Hematopoietic multipotent progenitor cell treated with erythropoietin and hydrocortisone succinate and interleukin-3 and kit ligand, for 15 days (in vitro differentiated cells): ENCODE results near the gene PTPRD.

Experiments used
- DNase-seq: peaks from one replicate; pipeline ENCODE4 v3.0.0-alpha.2; 2015; ENCODE audit warnings: low spot score

The PTPRD gene

DNA sequence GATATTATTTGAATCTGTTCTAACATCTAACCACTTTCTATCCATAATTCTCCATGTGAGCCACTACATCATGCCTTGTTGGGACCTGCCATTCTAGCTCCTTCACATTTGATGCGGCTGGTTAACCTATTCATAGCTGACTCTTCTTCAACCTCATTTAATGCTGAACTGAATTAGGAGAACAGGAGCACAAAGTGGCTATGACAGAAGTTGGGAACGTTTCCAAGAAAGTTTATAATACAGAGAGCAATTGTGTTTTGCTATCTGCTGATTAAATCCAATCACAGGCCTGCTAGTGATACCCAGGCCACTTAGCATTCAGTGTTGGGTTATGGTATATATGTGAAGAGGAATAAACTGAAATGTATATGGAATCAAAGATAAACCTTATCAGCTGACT lies 440.3 kb downstream of the PTPRD start:
- DNase-seq: no peak

DNA sequence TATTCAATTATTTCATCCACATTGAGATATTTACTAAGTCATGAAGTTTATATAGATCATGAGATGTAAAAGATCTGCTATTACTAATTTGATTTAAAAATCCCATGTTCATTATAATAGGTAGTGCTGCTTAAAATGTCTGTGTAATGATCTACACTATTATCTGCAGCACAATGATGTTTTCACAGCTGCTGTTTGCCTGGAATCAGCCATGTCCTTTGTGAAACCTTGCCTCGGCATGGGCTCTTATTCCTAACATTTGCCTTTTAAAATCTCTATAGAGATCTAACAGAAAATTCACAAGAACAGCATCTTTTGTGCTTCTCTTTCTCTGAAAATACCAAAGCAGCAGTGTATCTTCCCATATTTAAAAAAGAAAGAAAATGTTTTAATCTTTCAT lies 444.6 kb downstream of the PTPRD start:
- no peak for DNase-seq

- no peak for DNase-seq
These were observed 464.0 kb downstream of the PTPRD start for GRCh38 chr9:10148796-10149195.

DNA sequence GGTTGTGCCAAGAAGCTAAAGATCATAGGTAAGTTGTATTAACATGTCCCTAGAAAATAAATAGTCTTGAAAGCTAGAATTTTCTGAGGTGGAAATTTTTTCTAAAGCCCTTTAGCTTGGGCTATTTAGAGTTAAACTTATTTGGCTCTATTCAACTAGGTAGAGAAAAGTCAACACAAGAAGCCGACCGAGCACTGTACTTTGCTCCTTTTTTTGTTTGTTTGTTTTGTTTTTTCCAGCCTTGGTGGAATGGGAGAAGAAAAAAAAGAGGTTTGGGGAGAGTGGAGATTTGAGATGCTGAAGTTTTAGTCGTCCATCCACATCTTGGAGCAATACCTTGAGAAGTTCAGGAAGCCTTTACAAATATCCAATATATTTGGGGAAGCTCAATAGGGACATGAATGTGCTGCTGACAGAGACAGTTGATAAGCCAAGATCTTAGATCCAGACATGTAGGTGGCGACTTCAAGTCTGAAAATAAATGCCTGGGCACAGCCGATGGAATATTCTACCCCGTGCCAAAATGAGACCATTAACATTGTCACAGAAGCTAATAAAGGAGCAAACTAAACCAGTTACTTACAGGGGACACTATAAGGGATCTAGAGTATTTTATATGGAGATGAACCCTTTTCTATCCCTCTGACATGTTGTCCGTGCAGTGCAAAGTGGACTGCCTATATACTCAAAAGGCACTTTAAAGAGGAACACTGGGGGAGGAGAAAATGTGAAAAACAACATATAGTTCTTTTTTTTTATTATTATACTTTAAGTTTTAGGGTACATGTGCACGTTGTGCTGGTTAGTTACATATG lies 466.1 kb downstream of the PTPRD start:
- no peak for DNase-seq

- no peak for DNase-seq
These were observed 468.4 kb downstream of the PTPRD start for GRCh38 chr9:10144355-10144754.

DNA sequence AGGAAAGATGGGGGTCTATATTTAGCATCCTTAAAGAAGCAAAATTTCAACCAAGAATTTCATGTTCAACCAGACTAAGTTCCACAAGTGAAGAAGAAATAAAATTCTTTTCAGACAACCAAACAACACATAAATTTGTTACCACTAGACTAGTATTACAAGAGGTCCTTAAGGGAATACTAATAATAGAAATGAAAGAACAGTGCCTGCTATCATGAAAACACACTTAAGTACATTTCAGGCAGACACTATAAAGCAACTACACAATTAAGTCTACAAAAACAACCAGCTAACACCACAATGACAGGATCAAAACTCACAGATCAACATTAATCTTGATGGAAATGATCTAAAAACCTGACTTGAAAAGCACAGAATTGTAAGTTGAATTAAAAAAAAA lies 477.2 kb downstream of the PTPRD start:
- DNase-seq: no peak

- no peak for DNase-seq
These were observed 478.5 kb downstream of the PTPRD start for GRCh38 chr9:10134266-10134665.

GRCh38 chr9:10130061-10130675 lies 482.6 kb downstream of the PTPRD start:
- no peak for DNase-seq

- DNase-seq: no peak
These were observed 484.9 kb downstream of the PTPRD start for GRCh38 chr9:10127867-10128266.

DNA sequence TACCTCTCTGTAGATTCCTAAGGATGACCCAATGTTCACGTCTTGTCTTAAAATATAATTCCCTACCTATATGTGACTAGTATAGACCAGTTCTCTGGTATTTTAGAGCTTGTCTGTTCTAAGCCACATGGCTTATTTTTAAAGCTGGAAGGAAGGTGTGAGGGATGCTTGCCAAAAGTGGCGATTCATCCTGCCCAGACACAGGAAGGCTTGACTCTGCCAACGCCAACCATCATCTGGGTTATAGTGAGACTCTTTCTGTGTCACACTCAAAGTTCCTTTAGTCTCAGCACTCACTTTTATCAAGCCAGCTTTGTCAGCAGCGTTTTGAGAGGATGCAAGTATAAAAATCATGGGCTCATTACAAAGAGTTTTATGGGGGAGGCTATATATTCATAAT lies 500.0 kb downstream of the PTPRD start:
- DNase-seq: no peak

- no peak for DNase-seq
These were observed 500.7 kb downstream of the PTPRD start for GRCh38 chr9:10112070-10112469.

DNA sequence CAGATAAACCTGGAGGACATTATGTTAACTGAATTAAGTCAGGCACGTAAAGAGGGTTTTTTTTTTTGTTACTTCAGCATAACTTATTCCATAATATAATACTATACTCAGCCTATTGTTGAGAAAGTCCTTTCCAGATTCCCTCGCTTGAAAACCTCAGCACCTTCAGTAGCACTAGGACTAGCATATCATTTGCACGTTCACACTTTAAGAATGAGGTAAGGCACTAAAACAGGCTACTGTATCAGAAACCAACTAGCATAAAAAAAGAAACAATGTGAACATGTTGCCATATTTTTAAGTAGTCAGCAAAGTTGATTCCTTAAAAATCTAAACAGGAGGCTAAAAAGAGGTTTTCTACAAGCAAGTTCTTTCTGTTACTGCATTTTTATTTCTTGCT lies 504.0 kb downstream of the PTPRD start:
- DNase-seq: no peak

DNA sequence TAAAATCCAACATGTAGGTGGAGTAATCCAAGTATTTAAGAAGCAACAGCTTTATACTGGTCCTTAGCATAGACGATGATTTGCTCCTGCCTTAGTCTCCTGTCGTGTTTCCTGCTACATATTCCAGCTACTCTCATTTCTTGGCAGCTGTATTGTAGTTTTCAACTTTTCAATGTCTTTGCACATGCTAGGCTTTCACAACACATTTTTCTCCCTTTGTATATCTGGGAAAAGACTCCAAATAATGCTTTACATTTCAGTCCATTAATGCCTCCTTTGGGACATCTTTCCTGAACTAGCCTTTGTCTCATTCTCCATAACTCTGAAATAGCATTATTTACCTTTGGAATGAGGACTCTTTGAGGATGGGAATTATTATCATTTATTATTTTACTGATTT lies 508.0 kb downstream of the PTPRD start:
- DNase-seq: no peak

GRCh38 chr9:10095208-10095607 lies 517.6 kb downstream of the PTPRD start:
- DNase-seq: no peak

DNA sequence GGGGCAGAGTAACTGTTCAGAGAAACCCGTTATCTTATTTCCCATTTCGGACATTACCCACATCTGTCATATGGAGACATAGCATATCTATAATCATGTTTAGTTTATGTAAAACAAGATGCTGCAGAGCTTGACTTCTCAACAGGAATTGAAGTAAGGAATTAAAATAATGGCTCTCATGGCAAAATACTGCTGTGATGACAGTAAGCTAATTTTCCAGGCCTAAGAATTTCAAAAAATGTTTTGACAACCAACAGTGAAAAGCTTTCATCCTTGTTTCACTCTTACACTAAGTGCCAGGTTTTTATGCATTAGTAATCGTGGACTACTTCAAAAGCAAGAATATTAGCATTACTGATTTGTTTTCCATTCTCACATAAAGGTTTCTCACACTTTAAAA lies 518.2 kb downstream of the PTPRD start:
- no peak for DNase-seq

GRCh38 chr9:10080012-10080411 lies 532.8 kb downstream of the PTPRD start:
- DNase-seq: no peak

GRCh38 chr9:10079284-10079964 lies 533.4 kb downstream of the PTPRD start:
- no peak for DNase-seq

- DNase-seq: no peak
These were observed 541.2 kb downstream of the PTPRD start for GRCh38 chr9:10071579-10071978.

GRCh38 chr9:10062629-10063395 lies 550.0 kb downstream of the PTPRD start:
- no peak for DNase-seq

DNA sequence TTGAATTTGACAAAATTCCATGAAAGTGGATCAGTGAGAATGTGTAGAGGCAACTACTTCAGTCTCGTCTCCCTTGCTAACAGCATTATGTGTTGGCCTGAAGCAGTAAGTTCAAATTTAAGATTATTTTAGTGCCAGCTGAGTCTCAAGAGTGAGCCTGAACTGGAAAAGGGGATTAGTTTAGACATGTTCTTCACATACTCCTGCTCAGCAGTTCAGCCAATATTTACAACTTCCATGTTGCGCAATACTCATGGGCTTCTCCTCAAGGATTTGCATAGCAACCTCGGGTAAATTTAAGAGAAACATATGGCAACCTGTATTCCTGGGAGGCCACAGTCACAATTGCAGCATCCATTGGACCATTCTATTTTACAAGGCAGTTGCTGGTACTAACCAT lies 553.8 kb downstream of the PTPRD start:
- DNase-seq: no peak

DNA sequence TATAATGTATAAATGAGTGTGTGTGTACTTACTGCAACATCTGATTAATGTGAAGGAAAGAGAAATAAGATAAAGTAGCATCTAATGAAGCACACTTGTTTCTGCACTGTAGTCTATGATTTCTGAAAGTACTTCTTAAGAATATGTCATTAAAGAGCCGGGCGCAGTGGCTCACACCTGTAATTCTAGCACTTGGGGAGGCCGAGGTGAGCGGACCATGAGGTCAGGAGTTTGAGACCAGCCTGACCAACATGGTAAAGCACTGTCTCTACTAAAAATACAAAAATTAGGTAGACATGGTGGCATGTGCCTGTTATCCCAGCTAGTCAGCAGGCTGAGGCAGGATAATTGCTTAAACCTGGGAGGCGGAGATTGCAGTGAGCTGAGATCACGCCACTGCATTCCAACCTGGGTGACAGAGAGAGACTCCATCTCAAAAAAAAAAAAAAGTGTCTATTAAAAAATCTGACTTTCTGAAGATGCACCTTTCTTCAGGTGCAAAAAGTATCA lies 556.9 kb downstream of the PTPRD start:
- DNase-seq: no peak

- no peak for DNase-seq
These were observed 558.3 kb downstream of the PTPRD start for GRCh38 chr9:10054456-10054855.
